KMS-11 (cell line): ENCODE results near the gene ADGB.

Experiments used
- H2AFZ ChIP-seq: fragments of 200-600 bp; sonication (generic); 2 replicates; pipeline ENCODE4 v1.6.1; 2016; ENCODE audit warnings: antibody characterized with exemption, mixed run types, low read depth
- H3K27ac ChIP-seq: fragments of 200-600 bp; sonication (generic); 2 replicates; pipeline ENCODE4 v1.6.1; 2016; ENCODE audit warnings: mild to moderate bottlenecking, mixed run types
- H3K27me3 ChIP-seq: fragments of 200-600 bp; sonication (generic); 2 replicates; pipeline ENCODE4 v1.6.1; 2017; ENCODE audit warnings: mild to moderate bottlenecking, low read depth, mixed run types, moderate library complexity; ENCODE audit not compliant: insufficient read depth
- H3K36me3 ChIP-seq: fragments of 200-600 bp; sonication (generic); 2 replicates; pipeline ENCODE4 v1.6.1; 2017; ENCODE audit warnings: mild to moderate bottlenecking, mixed run types; ENCODE audit not compliant: insufficient read depth
- H3K4me1 ChIP-seq: fragments of 200-600 bp; sonication (generic); 2 replicates; pipeline ENCODE4 v1.6.1; 2016; ENCODE audit warnings: mild to moderate bottlenecking, low read depth, mixed run types; ENCODE audit not compliant: poor library complexity, severe bottlenecking
- H3K4me2 ChIP-seq: fragments of 200-600 bp; sonication (generic); 2 replicates; pipeline ENCODE4 v1.7.0; 2016; ENCODE audit warnings: mild to moderate bottlenecking, mixed run types
- H3K4me3 ChIP-seq: fragments of 200-600 bp; sonication (generic); IDR thresholded peaks from 2 replicates; pipeline ENCODE4 v1.6.1; 2017; ENCODE audit warnings: low read depth, low read length, mixed read lengths; ENCODE audit not compliant: insufficient read depth
- H3K79me2 ChIP-seq: fragments of 200-600 bp; sonication (generic); 2 replicates; pipeline ENCODE4 v1.6.1; 2016; ENCODE audit warnings: low read depth, mixed run types; ENCODE audit not compliant: insufficient read depth
- H3K9ac ChIP-seq: fragments of 200-600 bp; sonication (generic); 2 replicates; pipeline ENCODE4 v1.6.1; 2016; ENCODE audit warnings: mild to moderate bottlenecking, mixed run types
- H4K20me1 ChIP-seq: fragments of 200-600 bp; sonication (generic); 2 replicates; pipeline ENCODE4 v1.6.1; 2016; ENCODE audit warnings: mild to moderate bottlenecking, mixed run types; ENCODE audit not compliant: insufficient read depth
- TF ChIP-seq, protein P1 (sequence below): fragments of 200-600 bp; sonication (generic); conservative IDR thresholded peaks from 2 replicates; pipeline ENCODE4 v1.6.1; 2017; ENCODE audit warnings: low read depth, mild to moderate bottlenecking, antibody characterized with exemption, low read length, moderate library complexity, mixed read lengths

Gene ADGB

GRCh38 chr6:146819596-146820320 is 221.0 kb downstream of the ADGB start:
- no peak overlapping the region for H2AFZ ChIP-seq

GRCh38 chr6:146827216-146827928 is 228.6 kb downstream of the ADGB start:
- Histone ChIP-seq H3K4me3 (no peak overlapping the region), H3K4me2 (no peak overlapping the region), H3K79me2 (no peaks in the 10 kb centered on the region), H3K9ac (no peak overlapping the region), H4K20me1 (no peaks in the 10 kb centered on the region), H3K4me1 (no peaks in the 10 kb centered on the region), H2AFZ (no peak overlapping the region), H3K27me3 (no peaks in the 10 kb centered on the region), H3K27ac (no peak overlapping the region), H3K36me3 (no peaks in the 10 kb centered on the region)
- TF ChIP-seq, protein P1, sequence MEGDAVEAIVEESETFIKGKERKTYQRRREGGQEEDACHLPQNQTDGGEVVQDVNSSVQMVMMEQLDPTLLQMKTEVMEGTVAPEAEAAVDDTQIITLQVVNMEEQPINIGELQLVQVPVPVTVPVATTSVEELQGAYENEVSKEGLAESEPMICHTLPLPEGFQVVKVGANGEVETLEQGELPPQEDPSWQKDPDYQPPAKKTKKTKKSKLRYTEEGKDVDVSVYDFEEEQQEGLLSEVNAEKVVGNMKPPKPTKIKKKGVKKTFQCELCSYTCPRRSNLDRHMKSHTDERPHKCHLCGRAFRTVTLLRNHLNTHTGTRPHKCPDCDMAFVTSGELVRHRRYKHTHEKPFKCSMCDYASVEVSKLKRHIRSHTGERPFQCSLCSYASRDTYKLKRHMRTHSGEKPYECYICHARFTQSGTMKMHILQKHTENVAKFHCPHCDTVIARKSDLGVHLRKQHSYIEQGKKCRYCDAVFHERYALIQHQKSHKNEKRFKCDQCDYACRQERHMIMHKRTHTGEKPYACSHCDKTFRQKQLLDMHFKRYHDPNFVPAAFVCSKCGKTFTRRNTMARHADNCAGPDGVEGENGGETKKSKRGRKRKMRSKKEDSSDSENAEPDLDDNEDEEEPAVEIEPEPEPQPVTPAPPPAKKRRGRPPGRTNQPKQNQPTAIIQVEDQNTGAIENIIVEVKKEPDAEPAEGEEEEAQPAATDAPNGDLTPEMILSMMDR: no peak

More at GRCh38 chr6:146819596-146820320, 221.0 kb downstream of the ADGB start:
- Histone ChIP-seq H3K4me1 (no peaks in the 10 kb centered on the region), H3K4me2 (no peak overlapping the region), H3K36me3 (no peaks in the 10 kb centered on the region), H3K4me3 (no peak overlapping the region), H3K79me2 (no peaks in the 10 kb centered on the region), H3K27ac (no peak overlapping the region), H3K9ac (no peak overlapping the region), H3K27me3 (no peaks in the 10 kb centered on the region), H4K20me1 (no peaks in the 10 kb centered on the region)
- TF ChIP-seq, protein P1: no peak

DNA sequence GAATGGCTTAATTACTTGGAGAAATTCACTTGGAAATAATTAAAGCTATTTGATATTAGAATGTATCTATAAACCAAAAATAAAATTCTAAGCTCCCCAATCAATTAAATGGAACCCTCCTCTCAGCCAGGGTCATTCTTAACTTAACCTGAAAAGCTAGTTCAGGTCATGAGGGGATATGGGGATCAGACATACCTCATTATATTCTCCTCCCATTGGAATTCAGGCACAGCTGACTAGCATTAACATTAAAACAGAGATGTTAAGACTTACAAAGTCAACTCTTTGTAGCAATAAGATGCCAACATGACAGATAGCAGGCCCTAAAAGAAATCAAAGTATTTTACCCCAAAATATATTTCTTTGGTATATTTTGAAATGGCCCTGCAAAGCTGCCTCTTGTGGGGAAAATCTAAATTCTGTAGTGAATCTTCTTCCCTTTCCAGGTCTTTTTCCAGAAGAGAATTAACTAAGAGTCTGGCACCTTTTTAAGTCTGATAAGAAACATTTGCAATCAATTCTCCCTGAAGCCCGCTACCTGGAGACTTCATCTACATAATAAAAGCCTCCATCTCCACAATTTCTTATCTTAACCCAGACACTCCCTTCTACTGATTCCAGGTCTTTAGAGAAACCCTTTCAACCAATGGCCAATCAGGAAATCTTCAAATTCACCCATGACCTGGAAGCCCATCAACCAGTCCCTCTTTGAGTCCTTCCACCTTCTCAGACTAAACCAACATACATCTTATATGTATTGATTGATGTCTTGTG is 231.2 kb downstream of the ADGB start:
- Histone ChIP-seq H3K4me3 (no peak overlapping the region), H3K9ac (no peak overlapping the region)

DNA sequence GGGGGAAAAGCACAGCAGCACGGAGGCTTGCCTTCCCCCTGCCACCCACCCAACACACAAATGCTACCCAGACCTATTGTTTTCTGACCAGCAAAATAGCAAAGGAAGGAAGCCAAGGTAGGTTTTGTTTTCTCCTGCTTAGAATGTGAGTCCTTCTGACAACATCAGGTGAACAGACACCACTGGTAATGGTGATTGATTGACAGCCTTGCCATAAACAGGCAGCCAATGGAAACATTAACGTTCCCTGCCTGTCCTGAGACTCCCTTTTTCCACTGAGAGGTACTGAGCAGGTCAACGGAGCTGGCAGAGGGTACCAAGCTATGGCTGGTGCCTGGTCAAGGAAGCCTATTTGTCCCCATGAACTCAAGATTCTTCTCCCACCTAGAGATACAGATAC is 234.4 kb downstream of the ADGB start:
- H3K9ac ChIP-seq: no peak overlapping the region
- H3K4me3 ChIP-seq: no peak overlapping the region
- TF ChIP-seq, protein P1: no peak
- no peak overlapping the region for H3K27ac ChIP-seq
- no peaks in the 10 kb centered on the region for H4K20me1 ChIP-seq
- H3K27me3 ChIP-seq: no peaks in the 10 kb centered on the region
- no peak overlapping the region for H3K4me2 ChIP-seq
- H3K79me2 ChIP-seq: no peaks in the 10 kb centered on the region
- no peaks in the 10 kb centered on the region for H3K36me3 ChIP-seq
- no peak overlapping the region for H2AFZ ChIP-seq
- no peaks in the 10 kb centered on the region for H3K4me1 ChIP-seq

More for the DNA sequence above, 231.2 kb downstream of the ADGB start:
- H4K20me1 ChIP-seq: no peaks in the 10 kb centered on the region
- no peaks in the 10 kb centered on the region for H3K36me3 ChIP-seq
- no peaks in the 10 kb centered on the region for H3K79me2 ChIP-seq
- no peak overlapping the region for H3K27ac ChIP-seq
- H3K27me3 ChIP-seq: no peaks in the 10 kb centered on the region
- H3K4me2 ChIP-seq: no peak overlapping the region
- TF ChIP-seq, protein P1: no peak
- H3K4me1 ChIP-seq: no peaks in the 10 kb centered on the region
- no peak overlapping the region for H2AFZ ChIP-seq
